ENCODE measurements around the gene HHIP. TPM values are rescaled to one million over a fixed set of nuclear protein-coding genes. Genes with fewer than 3 reads are reported as not detected.

HHIP gene
- total and polyA plus RNA-seq, 8 donors = 0.12 to 25.3 (median 0.65) TPM

DNA sequence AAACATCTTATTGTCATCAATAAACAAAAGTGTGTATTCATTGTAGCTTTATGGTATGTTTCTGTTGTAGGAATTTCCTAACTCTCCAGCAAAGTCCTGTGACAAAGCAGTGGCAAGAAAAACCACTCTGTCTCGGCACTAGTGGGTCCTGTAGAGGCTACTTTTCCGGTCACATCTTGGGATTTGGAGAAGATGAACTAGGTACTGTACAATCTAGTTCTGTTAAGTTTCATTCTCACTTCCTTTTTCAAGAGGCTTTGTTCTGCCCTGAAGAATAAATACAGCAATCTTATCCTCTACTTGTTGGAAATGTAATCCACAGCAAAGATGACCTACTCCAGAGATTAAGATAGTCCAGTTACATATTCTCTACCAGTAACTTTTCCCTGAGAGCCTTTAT is 69.3 kb downstream of the HHIP start:
- no peaks in the 10 kb centered on the region for H3K9me3 ChIP-seq
- no peak for TF ChIP-seq CTCF (IDR thresholded peaks at IDR 0.05)
- 85 to 95% methylated on average over 2 of the region's 2 CpGs for WGBS, 2 donors

DNA sequence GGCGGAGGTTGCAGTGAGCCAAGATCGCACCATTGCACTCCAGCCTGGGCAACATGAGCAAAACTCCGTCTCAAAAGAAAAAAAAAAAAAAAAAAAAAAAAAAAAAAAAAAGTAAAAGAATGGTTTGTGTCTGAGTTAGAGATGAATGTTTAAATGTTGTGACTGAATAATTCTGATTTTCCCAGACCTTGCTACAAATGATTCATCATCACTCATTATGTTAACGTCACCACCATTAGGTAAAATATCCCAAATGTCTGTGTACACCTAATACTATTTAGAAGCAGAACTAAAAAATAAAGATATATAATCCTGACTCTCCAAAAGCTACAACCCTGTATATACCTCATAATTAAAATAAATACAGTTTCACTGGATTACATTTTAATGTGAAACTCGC is 70.8 kb downstream of the HHIP start:
- no peak overlapping the region for H3K4me3 ChIP-seq
- DNase-seq (no peak), ATAC-seq (no peak), FAIRE-seq (no peak)
- no peak for TF ChIP-seq CTCF (IDR thresholded peaks at IDR 0.05)
- no peak overlapping the region for H3K27ac ChIP-seq
- H3K36me3 ChIP-seq = no peaks in the 10 kb centered on the region
- H3K9me3 ChIP-seq = no peaks in the 10 kb centered on the region
- H3K27me3 ChIP-seq = no peaks in the 10 kb centered on the region
- intact Hi-C loops (cut with DNase I) = no loop called here
- H3K4me1 ChIP-seq = peaks cover 7 to 17% (median 13%) of the 10 kb centered on the region in 3 donors
- WGBS, 2 donors = 95 to 98% methylated on average over 5 of the region's 5 CpGs

More for the DNA sequence above, 69.3 kb downstream of the HHIP start:
- DNase-seq (no peak), ATAC-seq (no peak), FAIRE-seq (no peak)
- H3K36me3 ChIP-seq = no peaks in the 10 kb centered on the region
- H3K27ac ChIP-seq = no peak overlapping the region
- H3K4me3 ChIP-seq = no peak overlapping the region
- intact Hi-C loops (cut with DNase I) = no loop called here
- peaks cover 0 to 20% (median 13%) of the 10 kb centered on the region in 3 donors for H3K4me1 ChIP-seq
- no peaks in the 10 kb centered on the region for H3K27me3 ChIP-seq

DNA sequence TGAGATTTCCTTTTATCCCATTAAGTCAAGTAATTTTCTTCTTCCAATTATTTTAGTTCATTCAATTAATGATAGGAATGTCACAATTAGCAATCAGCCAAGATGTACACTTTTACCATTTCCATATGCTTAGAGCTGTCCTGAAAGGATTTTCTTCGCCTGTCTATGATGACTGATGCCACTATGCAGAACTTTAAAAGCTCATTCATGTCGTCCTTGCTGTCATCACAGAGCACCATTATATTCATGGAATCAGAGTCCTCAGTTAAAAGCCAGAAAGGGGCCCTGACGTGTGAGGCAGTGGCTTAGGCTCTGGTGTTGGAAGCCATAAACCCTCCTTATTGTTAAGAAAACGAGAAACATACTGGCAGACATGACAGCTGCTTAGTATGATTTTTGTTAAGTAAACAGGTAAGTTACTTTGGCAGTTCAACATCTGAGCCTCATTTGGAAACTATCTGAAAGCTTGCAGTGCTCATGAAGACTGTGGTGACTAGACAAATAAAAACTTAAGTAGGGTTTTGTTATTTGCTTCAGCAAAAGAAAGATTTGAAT is 73.1 kb downstream of the HHIP start:
- H3K36me3 ChIP-seq = no peaks in the 10 kb centered on the region
- 65 to 66% methylated on average over 4 of the region's 4 CpGs for WGBS, 2 donors
- DNase-seq (no peak), FAIRE-seq (no peak), ATAC-seq (no peak)
- no peaks in the 10 kb centered on the region for H3K9me3 ChIP-seq
- no peak for TF ChIP-seq CTCF (IDR thresholded peaks at IDR 0.05)
- no peak overlapping the region for H3K4me3 ChIP-seq
- H3K27ac ChIP-seq = no peak overlapping the region
- H3K4me1 ChIP-seq = peaks cover 11 to 18% (median 11%) of the 10 kb centered on the region in 3 donors
- intact Hi-C loops (cut with DNase I) = no loop called here
- no peaks in the 10 kb centered on the region for H3K27me3 ChIP-seq

DNA sequence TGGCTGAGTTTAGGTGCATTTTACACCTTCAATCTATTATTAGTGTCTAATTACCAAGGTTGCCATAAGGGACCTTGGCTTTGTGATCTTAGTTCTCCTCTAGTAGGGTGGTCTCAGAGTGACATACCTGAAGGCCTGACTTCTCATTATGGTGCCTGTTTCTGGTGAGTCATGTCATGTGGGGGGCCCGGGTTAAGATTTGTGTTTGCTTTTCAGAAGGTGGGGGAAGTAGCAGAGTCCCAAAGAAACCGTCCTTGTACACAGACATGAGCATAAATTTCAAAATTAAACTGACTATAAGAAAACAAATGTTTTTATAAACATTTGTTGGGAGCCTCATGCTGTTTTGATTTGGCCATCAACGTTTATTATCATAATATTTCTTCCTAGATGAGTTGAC is 74.5 kb downstream of the HHIP start:
- ATAC-seq (no peak), FAIRE-seq (no peak), DNase-seq (no peak)
- intact Hi-C loops (cut with DNase I) = no loop called here
- H3K4me3 ChIP-seq = no peak overlapping the region
- WGBS, 2 donors = 36 to 44% methylated on average over 3 of the region's 3 CpGs
- H3K9me3 ChIP-seq = no peaks in the 10 kb centered on the region
- H3K36me3 ChIP-seq = no peaks in the 10 kb centered on the region
- no peaks in the 10 kb centered on the region for H3K27me3 ChIP-seq
- peaks cover 14 to 24% (median 15%) of the 10 kb centered on the region in 3 donors for H3K4me1 ChIP-seq
- no peak overlapping the region for H3K27ac ChIP-seq
- no peak for TF ChIP-seq CTCF (IDR thresholded peaks at IDR 0.05)

- DNase-seq (no peak), FAIRE-seq (no peak), ATAC-seq (peak in 2 of 4 donors; percentile 17 to 22)
- no peak overlapping the region for H3K27ac ChIP-seq
- H3K4me1 ChIP-seq = peaks cover 14 to 24% (median 15%) of the 10 kb centered on the region in 3 donors
- TF ChIP-seq CTCF (IDR thresholded peaks at IDR 0.05) = no peak
- no peaks in the 10 kb centered on the region for H3K9me3 ChIP-seq
- H3K36me3 ChIP-seq = no peaks in the 10 kb centered on the region
- no peaks in the 10 kb centered on the region for H3K27me3 ChIP-seq
- intact Hi-C loops (cut with DNase I) = no loop called here
- no peak overlapping the region for H3K4me3 ChIP-seq
Measured at GRCh38 chr4:144721994-144722393, 76.0 kb downstream of the HHIP start.
